Left ventricle myocardium inferior (tissue), 1 donor: ENCODE results near the gene TMCO4. TPM values are rescaled to one million over a fixed set of nuclear protein-coding genes. Genes with fewer than 3 reads are reported as not detected.
"Not testable (repeated sequence)": the region's sequence is repeated elsewhere in the genome, so short reads cannot be mapped to it uniquely, and the experiment has no call there.

Experiments used
- DNase-seq: peaks from one replicate; pipeline ENCODE4 v3.0.0-alpha.2; 2020
- H3K27ac ChIP-seq: fragments of 200-600 bp; replicated peaks from 2 replicates; pipeline ENCODE4 v1.8.0; 2021
- H3K27me3 ChIP-seq: fragments of 200-600 bp; 2 replicates; pipeline ENCODE4 v1.8.0; 2021; ENCODE audit warnings: low read depth
- H3K36me3 ChIP-seq: fragments of 200-600 bp; 2 replicates; pipeline ENCODE4 v1.8.0; 2021
- H3K4me1 ChIP-seq: fragments of 200-600 bp; 2 replicates; pipeline ENCODE4 v1.8.0; 2021
- H3K4me3 ChIP-seq: fragments of 200-600 bp; 2 replicates; pipeline ENCODE4 v1.8.0; 2021; ENCODE audit warnings: mild to moderate bottlenecking, moderate library complexity
- H3K9me3 ChIP-seq: fragments of 200-600 bp; replicated peaks from 2 replicates; pipeline ENCODE4 v1.8.0; 2021
- intact Hi-C: fragments of 100-400 bp; cut with micrococcal nuclease; formaldehyde crosslinking; loops from one replicate; pipeline ENCODE4 v1.11.0; 2022
- total RNA-seq: library from RNA; stranded (reverse); fragmentation: NEBNext Ultra II Directional; extraction: Animal tissue kit (Norgen Biotek cat#: 25700); gene quantifications from one replicate; pipeline ENCODE4 v1.2.1, GENCODE V29; 2021
- TF ChIP-seq, protein P1 (sequence below): fragments of 200-600 bp; IDR thresholded peaks from 2 replicates; pipeline ENCODE4 v1.8.0; 2021; ENCODE audit warnings: antibody characterized with exemption, mild to moderate bottlenecking, borderline replicate concordance
- donor health status: DM: no; HTN: yes; CAD: no; lungs with severe emphysema.

The TMCO4 gene
- total RNA-seq, 1 donor from 2014 or later = 8.6 TPM

DNA sequence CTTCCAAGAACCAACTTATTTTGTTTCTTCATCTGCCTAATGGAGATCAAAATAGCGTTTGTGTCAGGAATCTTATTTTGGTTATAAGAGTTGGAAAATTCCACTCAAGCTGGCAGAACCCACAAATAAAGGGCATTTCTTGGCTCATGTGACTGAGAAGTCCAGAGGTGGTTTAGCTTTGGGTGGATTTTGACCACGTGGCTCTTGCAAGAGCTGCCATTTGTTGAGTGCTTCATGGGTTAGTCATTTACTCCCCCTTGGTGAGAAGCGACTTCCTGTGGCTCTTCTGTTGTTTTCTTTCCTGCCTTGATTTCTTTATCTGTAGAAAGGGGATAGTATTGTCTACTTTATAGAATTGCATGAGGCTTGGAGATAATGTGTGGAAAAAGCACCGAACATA is 24.8 kb upstream of the TMCO4 start:
- TF ChIP-seq, protein P1, sequence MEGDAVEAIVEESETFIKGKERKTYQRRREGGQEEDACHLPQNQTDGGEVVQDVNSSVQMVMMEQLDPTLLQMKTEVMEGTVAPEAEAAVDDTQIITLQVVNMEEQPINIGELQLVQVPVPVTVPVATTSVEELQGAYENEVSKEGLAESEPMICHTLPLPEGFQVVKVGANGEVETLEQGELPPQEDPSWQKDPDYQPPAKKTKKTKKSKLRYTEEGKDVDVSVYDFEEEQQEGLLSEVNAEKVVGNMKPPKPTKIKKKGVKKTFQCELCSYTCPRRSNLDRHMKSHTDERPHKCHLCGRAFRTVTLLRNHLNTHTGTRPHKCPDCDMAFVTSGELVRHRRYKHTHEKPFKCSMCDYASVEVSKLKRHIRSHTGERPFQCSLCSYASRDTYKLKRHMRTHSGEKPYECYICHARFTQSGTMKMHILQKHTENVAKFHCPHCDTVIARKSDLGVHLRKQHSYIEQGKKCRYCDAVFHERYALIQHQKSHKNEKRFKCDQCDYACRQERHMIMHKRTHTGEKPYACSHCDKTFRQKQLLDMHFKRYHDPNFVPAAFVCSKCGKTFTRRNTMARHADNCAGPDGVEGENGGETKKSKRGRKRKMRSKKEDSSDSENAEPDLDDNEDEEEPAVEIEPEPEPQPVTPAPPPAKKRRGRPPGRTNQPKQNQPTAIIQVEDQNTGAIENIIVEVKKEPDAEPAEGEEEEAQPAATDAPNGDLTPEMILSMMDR = no peak
- intact Hi-C loops = no loop called here
- Histone ChIP-seq H3K27ac (no peak overlapping the region), H3K9me3 (no peaks in the 10 kb centered on the region), H3K27me3 (peaks cover 26% of the 10 kb centered on the region), H3K4me1 (no peaks in the 10 kb centered on the region), H3K4me3 (no peak overlapping the region), H3K36me3 (no peaks in the 10 kb centered on the region)
- no peak for DNase-seq

DNA sequence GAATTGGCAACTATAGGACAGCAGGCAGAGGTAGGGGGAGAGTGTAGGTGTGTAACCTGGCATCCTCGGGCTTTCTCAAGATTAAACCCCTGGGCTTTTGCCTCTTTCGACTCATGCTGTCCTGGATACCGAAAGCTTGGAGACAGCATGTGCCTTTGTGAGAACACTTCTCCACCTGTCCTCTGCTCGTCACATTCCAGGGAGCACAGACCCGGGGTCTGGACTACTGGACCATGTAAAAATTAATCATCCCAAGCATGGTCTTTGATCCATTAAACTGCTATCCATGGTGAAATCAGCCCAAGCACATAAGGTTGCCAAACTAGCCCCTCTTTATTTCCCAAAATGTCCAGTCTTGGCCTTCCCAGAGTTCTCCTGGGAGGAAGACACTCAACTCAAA is 24.3 kb upstream of the TMCO4 start:
- Histone ChIP-seq H3K4me1 (no peaks in the 10 kb centered on the region), H3K4me3 (no peak overlapping the region), H3K9me3 (no peaks in the 10 kb centered on the region), H3K36me3 (no peaks in the 10 kb centered on the region), H3K27me3 (peaks cover 25% of the 10 kb centered on the region), H3K27ac (no peak overlapping the region)
- intact Hi-C loops = no loop called here
- TF ChIP-seq, protein P1 = no peak
- no peak for DNase-seq

DNA sequence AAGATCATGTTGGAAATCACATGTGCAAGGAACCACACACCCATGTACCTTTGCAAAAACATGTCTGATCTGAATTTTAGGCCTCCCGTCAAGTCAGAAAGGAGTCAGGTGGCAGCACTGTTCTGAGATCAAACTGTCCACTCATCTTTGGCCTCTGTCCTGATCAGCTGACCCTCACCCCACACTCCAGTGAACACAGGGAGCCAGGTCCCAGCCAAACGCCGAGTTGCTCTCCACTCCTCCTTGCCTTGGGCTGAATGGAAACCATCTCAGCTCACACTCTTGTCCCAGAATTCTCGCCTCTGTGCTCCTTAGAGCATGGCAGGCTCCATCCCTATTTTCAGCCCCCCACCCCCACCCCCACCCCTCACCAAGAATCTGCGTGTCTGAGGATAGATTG is 20.0 kb upstream of the TMCO4 start:
- peaks cover 4% of the 10 kb centered on the region for H3K27me3 ChIP-seq
- TF ChIP-seq, protein P1 = no peak
- H3K4me1 ChIP-seq = no peaks in the 10 kb centered on the region
- H3K4me3 ChIP-seq = no peak overlapping the region
- no peaks in the 10 kb centered on the region for H3K36me3 ChIP-seq
- no peak for DNase-seq
- intact Hi-C loops = no loop called here
- no peak overlapping the region for H3K27ac ChIP-seq
- no peaks in the 10 kb centered on the region for H3K9me3 ChIP-seq

DNA sequence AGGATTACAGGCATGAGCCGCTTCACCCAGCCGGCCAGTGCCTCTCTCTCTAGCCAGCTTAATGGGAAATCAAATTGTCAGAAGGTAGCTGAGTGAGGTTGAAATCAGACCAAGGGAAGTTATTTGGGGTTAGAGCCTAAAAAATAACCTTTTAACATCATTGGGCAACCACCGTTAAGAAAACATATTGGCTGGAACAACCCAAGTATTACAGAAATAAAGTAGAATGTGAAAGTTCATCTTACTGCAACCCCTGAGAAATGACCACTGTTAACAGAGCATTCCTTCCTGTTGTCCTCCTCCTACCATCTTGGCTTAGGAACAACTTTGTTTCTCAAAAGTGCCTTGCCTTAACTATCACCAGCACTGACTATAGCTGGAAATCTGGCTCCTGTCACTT is 18.6 kb upstream of the TMCO4 start:
- intact Hi-C loops = no loop called here

DNA sequence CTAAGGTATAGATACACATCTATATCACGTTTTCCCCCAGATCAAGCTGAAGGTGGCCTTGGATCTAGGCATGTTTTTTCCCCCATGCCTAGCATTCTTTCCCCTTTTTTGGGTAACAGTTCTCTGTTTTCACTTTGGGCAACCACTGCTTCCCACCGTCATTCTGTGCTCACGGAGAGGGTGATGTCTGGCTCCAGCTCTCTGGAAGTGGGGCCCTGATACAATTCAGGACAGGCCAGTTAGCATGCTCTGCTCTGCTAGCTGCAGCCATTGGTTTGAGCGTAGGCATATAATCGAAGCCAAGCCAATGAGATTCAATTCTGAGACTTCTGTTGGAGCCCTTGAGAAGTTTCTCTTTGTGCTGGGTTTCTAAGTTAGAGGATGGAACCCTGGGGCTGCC is 17.4 kb upstream of the TMCO4 start:
- no peaks in the 10 kb centered on the region for H3K36me3 ChIP-seq
- H3K4me1 ChIP-seq = no peaks in the 10 kb centered on the region
- no peaks in the 10 kb centered on the region for H3K9me3 ChIP-seq
- H3K27ac ChIP-seq = no peak overlapping the region
- DNase-seq = no peak
- peaks cover 11% of the 10 kb centered on the region for H3K27me3 ChIP-seq
- intact Hi-C loops = no loop called here
- H3K4me3 ChIP-seq = no peak overlapping the region
- TF ChIP-seq, protein P1 = no peak

More for the DNA sequence above, 18.6 kb upstream of the TMCO4 start:
- no peak overlapping the region for H3K27ac ChIP-seq
- H3K4me3 ChIP-seq = no peak overlapping the region
- TF ChIP-seq, protein P1 = no peak
- no peaks in the 10 kb centered on the region for H3K4me1 ChIP-seq
- H3K9me3 ChIP-seq = no peaks in the 10 kb centered on the region
- DNase-seq = no peak
- H3K36me3 ChIP-seq = no peaks in the 10 kb centered on the region
- H3K27me3 ChIP-seq = peaks cover 10% of the 10 kb centered on the region

DNA sequence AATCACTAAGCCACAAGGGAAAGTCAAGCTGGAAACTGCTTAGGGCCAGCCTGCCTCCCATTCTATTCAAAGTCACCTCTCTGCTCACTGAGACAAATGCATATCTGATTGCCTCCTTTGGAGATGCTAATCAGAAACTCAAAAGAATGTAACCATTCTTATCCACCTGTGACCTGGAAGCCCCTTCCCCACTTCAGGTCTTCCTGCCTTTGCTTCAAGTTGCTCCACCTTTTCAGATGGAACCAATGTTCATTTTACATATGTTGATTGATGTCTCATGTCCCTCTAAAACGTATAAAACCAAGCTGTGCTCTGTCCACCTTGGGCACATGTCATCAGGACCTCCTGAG is 17.0 kb upstream of the TMCO4 start:
- peaks cover 16% of the 10 kb centered on the region for H3K27me3 ChIP-seq
- H3K9me3 ChIP-seq, intact Hi-C loops, H3K4me3 ChIP-seq, H3K27ac ChIP-seq, H3K36me3 ChIP-seq, DNase-seq, H3K4me1 ChIP-seq: not testable (repeated sequence)
